K562 (cell line): Measurements from ENCODE around the gene CDC20. TPM values are rescaled to one million over a fixed set of nuclear protein-coding genes. Genes with fewer than 3 reads are reported as not detected.

Experiments
- ATAC-seq: fragments of 200-7000 bp; cut with Tn5 transposase; 3 replicates; pipeline ENCODE4 v1.9.1; 2020; ENCODE audit warnings: moderate library complexity
- BruUV-seq: library from RNA; stranded (reverse); fragments of 400-500 nt; replicated peaks from 2 replicates; lab custom pipeline; 2021; lab: Mats Ljungman, UMichigan
- CTCF ChIA-PET: fragments of 300-600 bp; formaldehyde crosslinking; extraction: SDS; loops from one replicate; lab custom pipeline; 2021; ENCODE audit warnings: low intra/inter-chr PET ratio; lab: Yijun Ruan, JAX
- POLR2A ChIA-PET: fragments of 300-600, 350-650 bp; sonication (Branson Sonifier 250); formaldehyde crosslinking; extraction: SDS; loops from one replicate; lab custom pipeline; 2021; ENCODE audit warnings: antibody characterized with exemption, inconsistent platforms; lab: Yijun Ruan, JAX
- DNase-seq, 4 experiments: peaks; one replicate each; pipeline versions ENCODE4 v3.0.0 to v3.0.0-alpha.2; 2011 to 2018; ENCODE audit warnings: low spot score in 3 of 4, mixed read lengths in 3 of 4; ENCODE audit errors: extremely low read depth in 1 of 4
- FAIRE-seq: peaks from 2 replicates; lab custom pipeline; 2011; peaks lifted over from hg19 to GRCh38; lab: Jason Lieb, UNC
- H2AFZ ChIP-seq: 2 replicates; pipeline ENCODE4 v1.6.0; 2011; ENCODE audit warnings: low read depth, low read length, control low read depth, inconsistent platforms
- H3K27ac ChIP-seq: fragments of 200-600 bp; 3 replicates; pipeline ENCODE4 v1.8.0; 2011; ENCODE audit warnings: low read depth, mild to moderate bottlenecking, control low read depth, inconsistent platforms, low read length, moderate library complexity, mixed read lengths; ENCODE audit errors: extremely low read depth
- H3K27me3 ChIP-seq, 2 experiments: fragments of 300-600 bp in 1 of 2; 2 replicates in 1 of 2; 3 replicates in 1 of 2; pipeline versions ENCODE4 v1.6.0 to v1.8.0; 2011; ENCODE audit warnings: inconsistent platforms in 2 of 2, low read length in 2 of 2, mild to moderate bottlenecking in 1 of 2, mixed read lengths in 1 of 2, moderate library complexity in 1 of 2; ENCODE audit not compliant: control insufficient read depth in 2 of 2, insufficient read depth in 2 of 2
- H3K36me3 ChIP-seq: fragments of 300-600 bp; 3 replicates; pipeline ENCODE4 v1.8.0; 2011; ENCODE audit warnings: mild to moderate bottlenecking, low read length, inconsistent platforms; ENCODE audit not compliant: control insufficient read depth, insufficient read depth
- H3K4me1 ChIP-seq, 2 experiments: fragments of 200-600 bp in 1 of 2; replicated peaks in 1 of 2; 2 replicates in 1 of 2; 3 replicates in 1 of 2; pipeline versions ENCODE4 v1.5.1 to v1.8.0; 2011; ENCODE audit warnings: inconsistent platforms in 2 of 2, low read length in 2 of 2, mild to moderate bottlenecking in 1 of 2, mixed read lengths in 1 of 2, moderate library complexity in 1 of 2; ENCODE audit not compliant: control insufficient read depth in 2 of 2, insufficient read depth in 2 of 2
- H3K4me2 ChIP-seq: 2 replicates; pipeline ENCODE4 v1.6.1; 2011; ENCODE audit warnings: low read length, control low read depth, inconsistent platforms, mixed read lengths; ENCODE audit not compliant: insufficient read depth
- H3K4me3 ChIP-seq: fragments of 200-600 bp; sonication (generic), shearing (Covaris generic); 2 replicates; pipeline ENCODE4 v1.5.1; 2016; ENCODE audit warnings: control low read depth, inconsistent platforms
- H3K79me2 ChIP-seq: fragments of 200-600 bp; 3 replicates; pipeline ENCODE4 v1.8.0; 2011; ENCODE audit warnings: low read length, inconsistent platforms; ENCODE audit not compliant: control insufficient read depth, insufficient read depth
- H3K9ac ChIP-seq, 2 experiments: 2 replicates each; pipeline versions ENCODE4 v1.6.0 to v1.6.1; 2011; ENCODE audit warnings: low read depth in 2 of 2, low read length in 2 of 2, control low read depth in 1 of 2, inconsistent platforms in 1 of 2, mild to moderate bottlenecking in 1 of 2, mixed read lengths in 1 of 2; ENCODE audit not compliant: insufficient read depth in 1 of 2
- H3K9me1 ChIP-seq: one replicate; pipeline ENCODE4 v1.6.0; 2011; ENCODE audit warnings: inconsistent platforms, mild to moderate bottlenecking, low read length, moderate library complexity; ENCODE audit not compliant: control insufficient read depth, insufficient read depth
- H3K9me3 ChIP-seq: replicated peaks from 2 replicates; pipeline ENCODE4 v1.5.1; 2011; ENCODE audit warnings: low read depth, low read length, inconsistent platforms; ENCODE audit not compliant: control insufficient read depth, insufficient read depth
- H4K20me1 ChIP-seq: replicated peaks from 2 replicates; pipeline ENCODE4 v1.6.1; 2011; ENCODE audit warnings: low read length, inconsistent platforms, mixed read lengths; ENCODE audit not compliant: control insufficient read depth, insufficient read depth
- CEBPZ ChIP-seq: fragments of 150-350 bp; IDR thresholded peaks from 2 replicates; pipeline ENCODE4 v1.6.1; 2014; ENCODE audit warnings: low read depth, mild to moderate bottlenecking, low read length, borderline replicate concordance
- ETS2 ChIP-seq: IDR thresholded peaks from 2 replicates; pipeline ENCODE4 v1.6.1; 2016; ENCODE audit warnings: borderline replicate concordance, missing genetic modification characterization, mild to moderate bottlenecking, moderate library complexity, missing compliant biosample characterization; ENCODE audit not compliant: poor library complexity, severe bottlenecking
- HDAC3 ChIP-seq: fragments of 450-650 bp; IDR thresholded peaks from 2 replicates; pipeline ENCODE4 v1.6.1; 2018; ENCODE audit warnings: borderline replicate concordance, mild to moderate bottlenecking, moderate library complexity; ENCODE audit not compliant: partially characterized antibody
- LEF1 ChIP-seq: fragments of 450-650 bp; IDR thresholded peaks from 2 replicates; pipeline ENCODE4 v1.6.1; 2016; ENCODE audit warnings: mild to moderate bottlenecking
- NCOA1 ChIP-seq: fragments of 450-650 bp; IDR thresholded peaks from 2 replicates; pipeline ENCODE4 v1.6.1; 2016; ENCODE audit warnings: low read depth
- ZNF316 ChIP-seq: fragments of 450-650 bp; IDR thresholded peaks from 2 replicates; pipeline ENCODE4 v1.6.1; 2016
- WGBS: fragments of 100-300 bp; shearing (Covaris generic); methylation state at CpG from one replicate; pipeline ENCODE4 v1.1.6; 2016; ENCODE audit warnings: low coverage, mixed read lengths; ENCODE audit not compliant: insufficient coverage; ENCODE audit errors: missing lambda C conversion rate; 5-methylcytosine and 5-hydroxymethylcytosine counted together
- in situ Hi-C: fragments of 300-500 bp; cut with MboI; formaldehyde crosslinking; loops from 4 replicates; pipeline ENCODE4 v1.15.0; 2018; ENCODE audit warnings: inconsistent platforms, mixed read lengths
- intact Hi-C: fragments of 100-400 bp; cut with micrococcal nuclease; formaldehyde crosslinking; loops from 2 replicates; pipeline ENCODE4 v1.14.2; 2022
- polyA plus RNA-seq, 8 experiments: library from polyadenylated mRNA; depleted of rRNA in 4 of 8; stranded (reverse) in 5 of 8; unstranded in 3 of 8; fragments of >200 nt; fragmentation: Nextera tagmentation in 2 of 8; fragmentation: Illumina TruSeq in 1 of 8; extraction: Ambion mirVana in 2 of 8; extraction: Trizol in 1 of 8; gene quantifications; 2 replicates each; pipeline versions ENCODE4 v1.2.1 to v1.2.3, GENCODE V29; 2011 to 2014; ENCODE audit warnings: inconsistent platforms in 1 of 8, missing spikeins in 1 of 8
- total RNA-seq, 7 experiments: library from RNA; depleted of rRNA in 6 of 7; stranded (reverse); fragments of >200 nt in 6 of 7; fragmentation: Illumina TruSeq in 2 of 7; extraction: Trizol in 2 of 7; gene quantifications; 2 replicates each; pipeline versions ENCODE4 v1.2.1 to v1.2.3, GENCODE V29; 2011 to 2021; ENCODE audit warnings: low replicate concordance in 1 of 7

The CDC20 gene
- total and polyA plus RNA-seq, 9 of the 15 experiments (the other 6 are each of a cell fraction or from before 2014, with no cell fraction given): 45.2 to 224 (median 121) TPM

- CTCF ChIA-PET: no interaction called here
- peaks cover 2 to 18% of the 10 kb centered on the region in 2 experiments; a peak in 3 of 5 replicates for H3K4me1 ChIP-seq
Observed at GRCh38 chr1:43352881-43353280, 5.9 kb upstream of the CDC20 start.

GRCh38 chr1:43354471-43354870, 4.3 kb upstream of the CDC20 start:
- Histone ChIP-seq H2AFZ (no peak overlapping the region), H3K27ac (no peak overlapping the region), H3K4me1 (peaks cover 4 to 14% of the 10 kb centered on the region in 2 experiments; a peak in 3 of 5 replicates), H3K9ac (no peak overlapping the region), H3K9me3 (no peaks in the 10 kb centered on the region), H3K9me1 (no peaks in the 10 kb centered on the region), H3K4me2 (no peak overlapping the region), H4K20me1 (no peaks in the 10 kb centered on the region), H3K79me2 (peaks cover 7% of the 10 kb centered on the region), H3K36me3 (peaks cover 2% of the 10 kb centered on the region; the same call in 1 of the 3 replicates), H3K27me3 (no peaks in the 10 kb centered on the region), H3K4me3 (no peak overlapping the region)
- DNase-seq: no peak
- POLR2A ChIA-PET: interaction anchor here (1.0 to 1.1 kb wide), 2 partner anchors 13 to 21 kb away, joined by 4 to 5 read pairs; partner anchors contain the start of gene ELOVL1
- 41% methylated on average over 2 of the region's 2 CpGs for WGBS
- intact Hi-C loops (no loop called here), in situ Hi-C loops (no loop called here)
- no peak for ATAC-seq
- FAIRE-seq: no peak
- TF ChIP-seq HDAC3 (no peak), CEBPZ (no peak), ETS2 (tag) (no peak), ZNF316 (peak; percentile 50; the same call in 1 of the 2 replicates)
- CTCF ChIA-PET: no interaction called here
- BruUV-seq: no TSS peak

More at GRCh38 chr1:43352881-43353280, 5.9 kb upstream of the CDC20 start:
- Histone ChIP-seq H3K27me3 (no peaks in the 10 kb centered on the region), H3K9me3 (no peaks in the 10 kb centered on the region), H3K4me2 (no peak overlapping the region), H3K9me1 (no peaks in the 10 kb centered on the region), H2AFZ (no peak overlapping the region), H3K36me3 (no peaks in the 10 kb centered on the region), H3K9ac (no peak overlapping the region), H4K20me1 (no peaks in the 10 kb centered on the region), H3K4me3 (no peak overlapping the region), H3K27ac (no peak overlapping the region), H3K79me2 (no peaks in the 10 kb centered on the region; the same call in 2 of the 3 replicates)
- no peak for DNase-seq
- FAIRE-seq: no peak
- POLR2A ChIA-PET: interaction anchor here (0.6 to 1.1 kb wide), 7 partner anchors 9 to 315 kb away, joined by 3 to 5 read pairs (median 3); no protein-coding TSS in a partner anchor
- no TSS peak for BruUV-seq
- no peak for ATAC-seq
- in situ Hi-C loops: no loop called here
- TF ChIP-seq NCOA1: no peak
- TF ChIP-seq LEF1: 0 out of 2 replicates have a peak, but pooled peaks have one; percentile 31
- intact Hi-C loops: no loop called here
- WGBS: 19% methylated on average over 3 of the region's 3 CpGs
